Measurements from ENCODE around the gene CNR1.
"Not testable (repeated sequence)": the region's sequence is repeated elsewhere in the genome, so short reads cannot be mapped to it uniquely, and the experiment has no call there.

CNR1 gene

GRCh38 chr6:88165844-88166492 is at the start of gene CNR1:
Gene CNR1 (minus strand): TSS chr6:88166347. CDS start chr6:88145274, 21,073 bp downstream.
- peak; percentile 31 to 62 for ATAC-seq

DNA sequence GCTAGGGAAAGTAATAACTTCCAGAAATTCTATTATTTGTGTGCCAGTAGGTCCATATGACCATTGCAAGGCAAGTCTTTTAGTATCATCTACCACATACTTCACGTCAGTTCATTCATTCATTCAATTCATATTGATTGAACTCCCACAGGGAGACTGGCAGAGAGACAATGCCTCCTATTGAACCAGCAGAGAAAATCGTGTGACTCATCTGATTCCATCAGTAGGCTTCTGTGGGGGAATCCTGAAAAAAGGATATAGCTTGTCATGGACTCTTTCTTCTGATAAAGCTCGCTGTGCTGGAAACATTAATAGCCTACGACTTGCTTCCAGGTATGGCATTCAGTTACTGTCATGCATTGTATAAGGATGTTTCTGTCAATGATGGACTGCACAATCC is 45.3 kb upstream of the CNR1 start:
- no peak for ATAC-seq

DNA sequence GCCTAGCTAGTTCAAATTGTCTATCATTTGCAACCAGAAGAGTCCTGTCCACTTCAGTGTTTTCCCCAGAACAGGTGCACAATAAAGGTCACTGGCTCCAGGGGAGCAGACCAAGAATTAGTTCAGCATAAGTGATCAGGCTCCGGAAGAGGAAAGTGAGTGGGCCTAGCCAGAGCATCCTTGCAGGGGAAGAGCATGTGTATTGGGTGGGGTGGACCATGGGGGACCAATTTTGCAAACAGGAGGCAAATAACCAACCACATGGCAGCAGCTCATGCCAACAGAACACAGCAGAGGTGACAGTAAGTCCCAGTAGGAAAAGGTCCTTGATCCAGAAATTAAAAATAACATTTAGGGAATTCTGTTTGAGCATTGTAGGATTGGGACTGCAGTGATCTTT is 43.2 kb upstream of the CNR1 start:
- ATAC-seq: no peak

- no peak for ATAC-seq
Measured at GRCh38 chr6:88208726-88209125, 42.6 kb upstream of the CNR1 start.

GRCh38 chr6:88201734-88202133 is 35.6 kb upstream of the CNR1 start:
- ATAC-seq: not testable (repeated sequence)

DNA sequence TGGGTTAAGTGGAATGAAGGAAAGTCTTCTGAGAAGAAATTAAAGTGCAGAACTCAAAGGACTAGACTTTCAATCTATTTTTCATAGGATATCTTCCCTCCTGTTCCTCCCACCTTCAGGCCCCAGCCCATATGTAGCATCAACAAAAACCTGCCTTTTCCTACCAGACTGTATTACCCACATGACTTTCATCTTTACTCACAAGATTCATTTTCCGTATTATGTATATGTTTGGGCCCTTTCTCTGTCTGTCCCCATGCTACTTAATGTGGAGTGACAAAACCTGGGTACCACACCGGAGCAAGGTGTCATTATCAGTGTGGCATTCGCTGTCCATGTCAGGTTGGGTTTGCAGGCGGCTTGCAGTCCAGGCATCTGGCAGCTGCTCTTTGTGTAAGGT is 18.8 kb upstream of the CNR1 start:
- no peak for ATAC-seq

- ATAC-seq: no peak
Measured at GRCh38 chr6:88183471-88183870, 17.3 kb upstream of the CNR1 start.

DNA sequence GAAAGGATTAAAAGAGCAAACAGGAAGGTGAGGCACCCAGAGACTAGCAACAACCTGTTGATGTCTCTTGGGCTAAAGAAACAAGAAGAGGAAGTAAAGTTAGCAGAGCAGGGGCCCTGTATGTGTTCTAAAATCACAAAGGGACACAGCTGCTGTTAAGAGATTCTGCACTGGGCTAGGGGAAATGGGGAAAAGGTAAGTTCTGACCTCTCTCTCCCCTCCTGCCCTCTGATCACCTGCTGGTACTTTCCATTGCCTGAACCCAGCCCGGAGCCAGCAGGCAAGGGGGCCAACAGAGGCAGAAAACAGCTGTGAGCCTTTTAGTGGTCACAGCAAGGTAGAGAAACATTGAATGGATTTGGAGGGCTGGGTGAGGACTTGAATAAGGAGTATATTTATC is 13.5 kb upstream of the CNR1 start:
- no peak for ATAC-seq

DNA sequence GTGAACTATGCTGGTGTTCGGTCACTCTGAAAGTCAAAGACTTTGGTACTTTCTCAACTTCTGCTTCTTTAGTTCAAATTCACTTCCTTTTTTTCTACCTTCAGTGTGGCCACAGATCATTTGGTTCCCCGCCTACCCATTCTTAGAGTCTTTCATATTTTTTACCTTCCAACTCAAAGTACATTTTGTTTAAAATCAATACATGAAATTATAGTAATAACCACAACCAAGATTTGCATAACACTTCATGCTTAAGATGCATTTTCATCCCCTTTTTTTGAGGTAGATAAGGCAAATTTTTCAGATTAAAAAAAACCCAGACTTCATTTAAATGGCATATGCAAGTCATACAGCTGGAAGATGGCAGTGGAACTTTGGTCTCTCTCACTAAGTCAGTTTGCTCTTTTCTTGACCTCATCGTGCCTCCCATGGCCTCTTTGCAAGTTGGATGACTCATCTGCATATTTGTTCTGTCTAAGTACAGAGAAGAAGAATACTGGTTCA is 11.9 kb upstream of the CNR1 start:
- peak in 1 of 2 donors; percentile 45 for ATAC-seq

DNA sequence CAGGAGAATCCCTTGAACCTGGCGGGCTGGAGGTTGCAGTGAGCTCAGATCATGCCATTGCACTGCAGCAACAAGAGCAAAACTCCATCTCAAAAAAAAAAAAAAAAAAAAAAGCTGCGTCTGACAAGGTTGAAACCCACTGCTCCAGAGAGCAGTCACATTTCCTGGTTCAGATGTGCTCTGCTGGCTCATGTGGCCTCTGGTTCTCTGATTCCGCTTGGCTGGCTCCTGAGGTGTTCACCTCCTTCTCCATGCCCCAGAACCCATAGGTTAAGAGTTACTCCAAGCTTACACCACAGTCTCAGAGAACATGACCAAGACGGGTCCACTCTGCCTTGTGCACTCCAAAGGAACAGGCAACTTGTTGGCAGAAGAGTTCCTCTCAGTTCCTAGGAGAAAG is 8.8 kb upstream of the CNR1 start:
- ATAC-seq: no peak

DNA sequence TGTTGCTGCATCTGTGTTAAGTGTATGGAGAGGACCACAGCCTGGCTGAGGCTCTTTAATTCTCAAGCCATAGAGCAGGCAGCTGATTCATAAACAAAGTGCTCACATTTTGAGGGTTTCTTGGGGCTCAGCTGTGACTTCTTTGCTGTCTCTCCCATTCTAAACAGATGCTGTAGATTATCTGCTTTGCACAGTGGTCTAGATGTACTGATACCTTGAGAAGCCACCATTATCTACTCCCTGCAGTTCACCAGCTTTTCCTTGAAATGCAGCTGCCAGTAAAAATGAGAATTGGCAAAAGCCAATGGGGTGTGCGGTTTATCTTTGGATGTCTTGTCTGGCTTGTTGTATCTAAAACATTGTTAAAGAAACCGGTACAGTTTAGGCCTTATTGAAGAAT is 5.2 kb upstream of the CNR1 start:
- ATAC-seq: no peak

GRCh38 chr6:88168362-88168761 is 2.2 kb upstream of the CNR1 start:
- no peak for ATAC-seq

DNA sequence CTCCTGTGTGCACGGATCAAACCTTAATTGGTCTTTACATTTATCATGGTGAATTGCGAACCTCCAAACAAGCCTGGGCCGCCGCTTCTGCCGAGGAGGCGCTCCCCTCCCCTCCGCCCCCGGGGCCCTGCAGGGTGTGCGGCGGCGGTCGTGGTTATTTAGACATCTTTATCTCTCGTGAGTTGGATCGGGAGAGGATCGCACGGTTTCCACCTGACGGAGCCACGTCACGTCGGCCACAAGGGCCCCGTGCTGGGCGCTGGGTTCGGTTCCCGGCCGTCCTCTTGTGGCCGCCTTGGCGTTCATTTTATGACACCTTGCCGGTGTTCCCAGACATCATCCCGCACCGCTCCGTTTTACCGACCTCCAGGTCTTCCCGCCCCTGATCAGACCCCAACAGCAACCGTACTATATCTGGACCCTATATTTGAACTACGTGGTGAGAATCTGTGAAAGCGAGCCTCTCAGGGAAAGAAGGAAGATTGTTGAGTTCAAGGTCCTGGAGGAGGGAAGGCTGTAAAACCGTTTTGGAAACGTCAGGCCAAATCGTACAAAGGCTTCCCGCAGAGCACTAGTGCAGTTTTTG is 1.3 kb upstream of the CNR1 start:
- ATAC-seq: no peak

DNA sequence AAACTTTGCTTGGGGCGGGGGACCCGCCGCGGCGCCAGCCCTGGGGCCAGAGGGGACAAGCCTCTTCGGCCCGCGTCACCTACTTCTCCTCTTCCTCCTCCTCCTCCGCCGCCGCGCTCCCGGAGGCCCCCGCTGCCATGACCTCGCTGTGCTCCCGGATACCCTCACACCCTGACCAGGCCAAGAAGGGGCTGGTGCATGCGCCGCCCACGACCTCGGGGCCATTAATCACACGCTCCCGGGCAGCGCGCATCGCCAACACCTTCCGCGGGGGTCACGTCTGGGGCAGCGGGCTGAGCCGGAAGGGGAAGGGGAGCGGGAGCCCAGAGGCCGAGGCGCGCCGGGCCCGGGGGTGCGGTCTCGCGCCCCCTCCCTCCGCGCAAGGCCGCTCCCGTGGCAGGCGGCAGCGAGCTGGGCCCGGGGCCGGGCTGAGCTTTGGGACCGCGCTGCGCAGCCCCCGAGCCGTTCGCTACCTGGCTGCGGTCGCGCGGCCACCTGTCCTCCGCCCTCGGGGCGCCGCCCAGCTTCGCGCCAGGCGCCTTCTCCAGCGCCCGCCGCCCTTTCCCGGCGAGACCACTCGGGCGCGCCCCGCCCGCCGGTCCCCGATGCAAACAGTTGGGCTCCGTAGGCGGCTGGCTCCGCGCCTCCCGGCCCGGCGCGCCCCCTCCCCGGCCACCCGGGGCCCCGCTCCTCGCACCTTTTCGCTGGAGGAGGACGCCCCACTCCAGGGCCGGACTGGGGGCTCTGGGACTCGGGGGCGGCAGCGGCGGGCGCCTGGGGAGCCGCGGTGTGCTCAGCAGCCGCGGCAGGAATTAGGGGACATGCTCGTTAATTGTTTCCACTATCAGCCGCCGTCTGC is 575 bp upstream of the CNR1 start:
- peak; percentile 5 to 31 for ATAC-seq

DNA sequence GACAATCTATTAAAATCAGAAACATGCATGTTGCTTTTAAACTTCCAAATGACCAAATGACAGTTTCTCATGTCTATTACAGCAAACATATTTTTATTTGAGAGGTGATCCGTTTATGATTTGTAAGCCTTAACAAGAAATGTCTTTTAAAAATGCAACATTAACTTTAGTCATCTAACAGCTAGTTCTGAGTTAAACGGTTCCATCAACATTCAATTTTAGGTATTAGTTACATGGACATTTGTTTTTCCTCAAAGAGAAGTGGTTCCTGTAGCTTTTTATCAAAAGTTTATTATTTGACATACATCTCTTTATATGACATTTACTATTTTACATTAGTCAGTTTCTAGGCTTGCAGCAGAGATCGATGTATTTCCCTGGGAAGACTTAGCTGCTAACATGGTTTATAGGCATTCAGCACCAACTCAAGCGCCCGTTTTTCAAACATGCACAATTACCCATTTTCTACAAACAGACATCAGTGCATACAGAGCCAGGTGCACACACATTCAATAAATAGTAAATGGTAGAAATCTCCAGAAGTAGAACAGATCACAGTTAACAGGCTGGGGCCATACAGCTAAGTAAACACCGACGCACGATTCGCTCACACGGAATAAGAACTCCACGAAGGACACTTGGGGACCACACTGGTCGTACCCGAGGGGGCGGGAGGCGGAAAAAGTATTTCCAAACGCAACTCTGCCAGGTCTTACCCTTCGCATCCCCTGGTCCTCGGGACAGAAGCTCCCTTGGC is 882 bp downstream of the CNR1 start:
- ATAC-seq: no peak

GRCh38 chr6:88164061-88164460 is 2.1 kb downstream of the CNR1 start:
- no peak for ATAC-seq

DNA sequence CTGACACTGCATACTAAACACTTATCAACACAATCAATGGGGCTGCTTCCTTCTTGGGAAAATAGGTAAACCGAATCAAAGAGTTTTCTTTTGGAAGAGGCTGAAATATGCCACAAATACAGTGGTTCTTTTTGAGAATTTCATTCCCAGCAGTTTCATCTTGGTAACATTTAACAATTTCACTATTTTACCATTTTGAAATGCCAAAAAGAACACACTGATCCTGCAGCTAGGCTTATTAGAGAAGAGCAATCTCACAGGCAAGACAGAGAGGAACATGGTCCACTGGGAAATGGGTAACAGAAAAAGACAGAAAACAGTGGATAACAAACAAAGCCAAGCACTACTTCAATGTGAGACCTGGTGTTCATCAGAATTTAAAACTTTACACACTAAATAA is 2.5 kb downstream of the CNR1 start:
- no peak for ATAC-seq

DNA sequence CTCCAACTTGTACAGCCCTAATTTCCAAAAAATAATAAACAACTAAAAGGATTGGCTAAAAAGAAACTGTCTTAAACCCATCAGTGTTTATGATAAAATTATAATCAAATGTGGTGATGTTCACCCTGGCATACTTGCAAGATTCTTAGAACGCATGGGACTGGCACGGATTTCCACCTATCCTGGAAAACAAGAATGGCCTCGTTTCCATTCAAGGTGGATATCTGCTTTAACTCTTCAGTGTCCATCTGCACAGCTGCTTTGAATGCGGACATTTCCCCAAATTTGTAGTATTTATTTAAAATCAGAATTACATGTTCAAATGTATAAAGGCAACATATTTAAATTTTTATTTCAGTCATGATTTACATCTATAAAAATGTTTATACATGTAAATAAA is 4.2 kb downstream of the CNR1 start:
- no peak for ATAC-seq

DNA sequence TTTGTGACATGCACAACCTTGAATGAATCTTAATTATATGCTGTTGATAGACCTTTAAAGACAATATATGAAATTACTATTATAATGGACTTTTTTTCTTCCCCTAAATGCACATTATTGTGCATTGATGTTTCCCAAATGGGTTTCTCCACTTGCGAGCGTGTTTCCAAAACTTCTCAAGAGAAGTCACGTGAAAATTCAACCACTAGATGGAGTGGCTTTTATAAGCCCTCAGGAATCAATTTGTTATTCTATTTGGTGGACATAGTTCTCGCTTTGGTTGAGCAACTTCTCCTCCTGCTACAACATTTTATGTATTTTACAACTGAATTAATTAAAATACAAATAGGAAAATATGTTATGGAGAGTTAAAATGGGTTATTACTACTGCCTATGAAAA is 9.0 kb downstream of the CNR1 start:
- no peak for ATAC-seq

GRCh38 chr6:88145298-88145963 is 20.7 kb downstream of the CNR1 start:
- ATAC-seq: no peak

DNA sequence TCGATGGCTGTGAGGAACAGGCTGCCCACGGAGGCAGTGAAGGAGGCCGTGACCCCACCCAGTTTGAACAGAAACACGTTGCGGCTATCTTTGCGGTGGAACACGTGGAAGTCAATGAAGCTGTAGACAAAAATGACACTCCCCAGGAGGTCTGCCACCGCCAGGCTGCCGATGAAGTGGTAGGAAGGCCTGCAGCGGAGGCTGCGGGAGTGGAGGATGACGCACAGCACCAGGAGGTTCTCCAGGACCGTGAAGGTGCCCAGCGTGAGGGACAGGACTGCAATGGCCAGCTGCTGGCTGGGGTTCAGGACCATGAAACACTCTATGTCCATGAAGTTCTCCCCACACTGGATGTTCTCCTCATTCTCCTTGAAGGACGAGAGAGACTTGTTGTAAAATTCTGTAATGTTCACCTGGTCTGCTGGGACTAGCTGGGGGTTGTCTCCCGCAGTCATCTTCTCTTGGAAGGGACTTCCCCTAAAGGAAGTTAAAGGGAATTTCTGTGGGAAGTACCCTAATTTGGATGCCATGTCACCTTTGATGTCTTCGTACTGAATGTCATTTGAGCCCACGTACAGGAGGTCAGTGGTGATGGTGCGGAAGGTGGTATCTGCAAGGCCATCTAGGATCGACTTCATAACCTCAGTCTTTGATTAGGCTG is 21.4 kb downstream of the CNR1 start:
- no peak for ATAC-seq

Measured in activated CD4-positive, CD25-positive, alpha-beta regulatory T cell treated with anti-CD3 and anti-CD28 coated beads, Interleukin-2, amount 50 U/mL, for 24 hours (primary cell).